ENCODE measurements around the gene HCCS. TPM values are rescaled to one million over a fixed set of nuclear protein-coding genes. Genes with fewer than 3 reads are reported as not detected.

HCCS gene
- total RNA-seq, 1 experiment from 2014 or later = 28.2 TPM

DNA sequence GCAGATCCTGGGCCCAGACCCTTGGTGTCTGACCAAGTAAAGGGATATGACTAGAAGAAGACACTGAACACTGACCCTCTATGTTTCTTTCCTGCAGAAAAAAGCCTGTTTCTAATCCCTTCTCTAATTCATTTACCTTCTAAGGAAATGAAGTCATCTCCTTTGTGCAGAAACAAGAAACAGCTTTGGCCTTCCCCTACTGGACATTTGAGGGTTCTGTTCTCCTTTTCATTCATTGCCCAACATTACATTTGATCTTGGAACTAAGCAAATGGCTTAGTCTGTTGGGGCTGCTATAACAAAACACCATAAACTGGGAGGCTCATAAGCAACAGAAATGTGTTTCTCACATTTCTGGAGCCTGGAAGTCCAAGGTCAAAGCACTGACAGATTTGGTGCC lies 20.0 kb downstream of the HCCS start:
- Histone ChIP-seq H3K9me2 (ENCODE audit: insufficient read depth) (no peaks in the 10 kb centered on the region), H3K4me3 (replicated peaks in 1 of 2; ENCODE audit: low read depth in 1 of 2, low read length in 2 of 2) (no peak overlapping the region), H3K9me3 (ENCODE audit: control insufficient read depth in 1 of 2, insufficient read depth in 1 of 2, low read depth in 1 of 2, low read length in 2 of 2) (no peaks in the 10 kb centered on the region), H3K79me2 (ENCODE audit: insufficient read depth, low read length) (no peaks in the 10 kb centered on the region), H4K20me1 (ENCODE audit: insufficient read depth) (no peaks in the 10 kb centered on the region), H3K27ac (ENCODE audit: low read depth, low read length) (no peak overlapping the region), H3K36me3 (ENCODE audit: control insufficient read depth in 1 of 2, insufficient read depth in 2 of 2, low read length in 2 of 2) (no peaks in the 10 kb centered on the region), H3K27me3 (ENCODE audit: insufficient read depth, low read length) (no peaks in the 10 kb centered on the region), H3K4me1 (ENCODE audit: control insufficient read depth in 1 of 2, insufficient read depth in 2 of 2, low read length in 2 of 2) (no peaks in the 10 kb centered on the region), H2AFZ (ENCODE audit: low read depth, low read length, poor library complexity, severe bottlenecking) (no peak overlapping the region), H3K9ac (ENCODE audit: low read length) (no peak overlapping the region), H3K4me2 (ENCODE audit: low read length) (no peak overlapping the region)
- POLR2A ChIA-PET = no interaction called here
- CTCF ChIA-PET = no interaction called here
- DNase-seq (ENCODE audit: low read depth, low spot score) (no peak), ATAC-seq (no peak)
- RAD21 ChIA-PET (ENCODE audit: low non-redundant PET in 1 of 2, low total read pairs in 2 of 2, uncharacterized antibody in 2 of 2, unreplicated experiment in 2 of 2) = no interaction called here
- intact Hi-C loops (cut with micrococcal nuclease) = loop anchor here (10.0 kb wide), 1 partner anchor 486 kb away; no protein-coding TSS in a partner anchor
- TF ChIP-seq FOSL1 (IDR thresholded peaks at IDR 0.05; ENCODE audit: low read depth) = no peak
- TF ChIP-seq CBX3 (IDR thresholded peaks at IDR 0.05; ENCODE audit: low read depth) = no peak
- TF ChIP-seq SRF (IDR thresholded peaks at IDR 0.05; ENCODE audit: low read depth) = no peak
- TF ChIP-seq RAD21 (IDR thresholded peaks at IDR 0.05; ENCODE audit: low read depth) = no peak
- no peak for TF ChIP-seq EGR1 (IDR thresholded peaks at IDR 0.05; ENCODE audit: low read depth)
- TF ChIP-seq, protein P1, sequence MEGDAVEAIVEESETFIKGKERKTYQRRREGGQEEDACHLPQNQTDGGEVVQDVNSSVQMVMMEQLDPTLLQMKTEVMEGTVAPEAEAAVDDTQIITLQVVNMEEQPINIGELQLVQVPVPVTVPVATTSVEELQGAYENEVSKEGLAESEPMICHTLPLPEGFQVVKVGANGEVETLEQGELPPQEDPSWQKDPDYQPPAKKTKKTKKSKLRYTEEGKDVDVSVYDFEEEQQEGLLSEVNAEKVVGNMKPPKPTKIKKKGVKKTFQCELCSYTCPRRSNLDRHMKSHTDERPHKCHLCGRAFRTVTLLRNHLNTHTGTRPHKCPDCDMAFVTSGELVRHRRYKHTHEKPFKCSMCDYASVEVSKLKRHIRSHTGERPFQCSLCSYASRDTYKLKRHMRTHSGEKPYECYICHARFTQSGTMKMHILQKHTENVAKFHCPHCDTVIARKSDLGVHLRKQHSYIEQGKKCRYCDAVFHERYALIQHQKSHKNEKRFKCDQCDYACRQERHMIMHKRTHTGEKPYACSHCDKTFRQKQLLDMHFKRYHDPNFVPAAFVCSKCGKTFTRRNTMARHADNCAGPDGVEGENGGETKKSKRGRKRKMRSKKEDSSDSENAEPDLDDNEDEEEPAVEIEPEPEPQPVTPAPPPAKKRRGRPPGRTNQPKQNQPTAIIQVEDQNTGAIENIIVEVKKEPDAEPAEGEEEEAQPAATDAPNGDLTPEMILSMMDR (IDR thresholded peaks at IDR 0.05 in 2 of 3, conservative IDR thresholded peaks at IDR 0.05 in 1 of 3; ENCODE audit: borderline replicate concordance in 1 of 3, insufficient read depth in 1 of 3, low read depth in 2 of 3, low read length in 2 of 3) = no peak
- TF ChIP-seq ZFX (IDR thresholded peaks at IDR 0.05) = no peak
- TF ChIP-seq YY1 (IDR thresholded peaks at IDR 0.05; ENCODE audit: extremely low read depth, insufficient replicate concordance, low read depth, low read length) = no peak
- no peak for TF ChIP-seq TCF7L2 (IDR thresholded peaks at IDR 0.05; ENCODE audit: borderline replicate concordance, extremely low read depth, insufficient read depth, insufficient read length)
- TF ChIP-seq, protein P2, sequence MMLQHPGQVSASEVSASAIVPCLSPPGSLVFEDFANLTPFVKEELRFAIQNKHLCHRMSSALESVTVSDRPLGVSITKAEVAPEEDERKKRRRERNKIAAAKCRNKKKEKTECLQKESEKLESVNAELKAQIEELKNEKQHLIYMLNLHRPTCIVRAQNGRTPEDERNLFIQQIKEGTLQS (IDR thresholded peaks at IDR 0.05) = no peak
- no TSS peak for BruUV-seq (replicated peaks)
